Pancreas (tissue), 10 donors: ENCODE data around the gene NSMF. TPM values are rescaled to one million over a fixed set of nuclear protein-coding genes. Genes with fewer than 3 reads are reported as not detected.

ENCODE experiments used
- ATAC-seq, 4 donors: fragments of 200-7000 bp; cut with Tn5 transposase; one replicate each; pipeline versions ENCODE4 v1.8.0 to v1.9.1; 2020; ENCODE audit warnings: mild to moderate bottlenecking in 4 of 4, moderate library complexity in 4 of 4
- DNase-seq, 6 donors: peaks; one replicate each; pipeline ENCODE4 v3.0.0-alpha.2; 2020
- FAIRE-seq: peaks from 2 replicates; lab custom pipeline; 2012; peaks lifted over from hg19 to GRCh38; lab: Jason Lieb, UNC
- H3K27ac ChIP-seq, 4 donors: fragments of 200-600 bp; sonication (generic); 1 replicate in 3 of 4; 2 replicates in 1 of 4; pipeline versions ENCODE4 v1.5.0 to v1.8.0; 2020
- H3K27me3 ChIP-seq, 4 donors: fragments of 200-600 bp; one replicate each; pipeline ENCODE4 v1.8.0; 2021
- H3K36me3 ChIP-seq, 3 donors: fragments of 200-600 bp; sonication (generic) in 1 of 3; one replicate each; pipeline versions ENCODE4 v1.5.0 to v1.8.0; 2020 to 2021
- H3K4me1 ChIP-seq, 3 donors: fragments of 200-600 bp; one replicate each; pipeline ENCODE4 v1.8.0; 2021
- H3K4me3 ChIP-seq, 4 donors: fragments of 200-600 bp; sonication (generic) in 2 of 4; one replicate each; pipeline versions ENCODE4 v1.5.0 to v1.8.0; 2020 to 2021
- H3K9me3 ChIP-seq, 4 donors: fragments of 200-600 bp; one replicate each; pipeline ENCODE4 v1.8.0; 2021
- WGBS, 2 donors: extraction: QIAGEN DNeasy Blood & Tissue Kit; methylation state at CpG; one replicate each; pipeline ENCODE4 v1.1.7; 2013; 5-methylcytosine and 5-hydroxymethylcytosine counted together
- intact Hi-C, 3 donors: fragments of 100-400 bp; cut with DNase I; formaldehyde crosslinking; loops; one replicate each; pipeline versions ENCODE4 v1.11.1 to v1.14.2; 2022
- polyA plus RNA-seq, 2 donors: library from polyadenylated mRNA; stranded (reverse); fragments of 200-250 nt; gene quantifications; one replicate each; pipeline ENCODE4 v1.2.3, GENCODE V29; 2013
- total RNA-seq, 6 donors: library from RNA; stranded (reverse); fragmentation: NEBNext Ultra II Directional in 4 of 6; extraction: Animal tissue kit (Norgen Biotek cat#: 25700) in 4 of 6; gene quantifications; one replicate each; pipeline versions ENCODE4 v1.2.1 to v1.2.4, GENCODE V29; 2021 to 2023
- TF ChIP-seq, protein P1 (sequence below), 4 donors: fragments of 200-600 bp; sonication (generic) in 3 of 4; IDR thresholded peaks; one replicate each; pipeline versions ENCODE4 v1.5.0 to v1.8.0; 2021; ENCODE audit warnings: antibody characterized with exemption in 4 of 4
- donor health status: healthy with polysubstance abuse.
- donor health status: DM: no; HTN: no; CAD: no; lungs with moderate emphysema.
- donor health status: DM: no; HTN: no; CAD: no.
- donor health status: control.
- donor health status: control.
- donor health status: Bipolar disorder and iron deficiency.
- donor health status: DM: yes; HTN: yes; CAD: no.
- donor health status: DM: no; HTN: no; CAD: no.
- donor health status: DM: no; HTN: no; CAD: no.
- donor health status: DM: yes; HTN: yes; CAD: no.

NSMF gene
- total and polyA plus RNA-seq, 8 donors, result 22.0 to 81.0 (median 30.0) TPM

- Histone ChIP-seq H3K36me3 (no peaks in the 10 kb centered on the region), H3K27me3 (no peaks in the 10 kb centered on the region), H3K27ac (peak overlapping the region in 3 of 4 donors; percentile 19 to 81 (median 66)), H3K4me3 (no peak overlapping the region), H3K4me1 (peaks cover 11 to 13% (median 12%) of the 10 kb centered on the region in 3 donors), H3K9me3 (no peaks in the 10 kb centered on the region)
- 36 to 45% methylated on average over 31 to 42 of the region's 42 CpGs for WGBS, 2 donors
- intact Hi-C loops, result no loop called here
- TF ChIP-seq, protein P1, sequence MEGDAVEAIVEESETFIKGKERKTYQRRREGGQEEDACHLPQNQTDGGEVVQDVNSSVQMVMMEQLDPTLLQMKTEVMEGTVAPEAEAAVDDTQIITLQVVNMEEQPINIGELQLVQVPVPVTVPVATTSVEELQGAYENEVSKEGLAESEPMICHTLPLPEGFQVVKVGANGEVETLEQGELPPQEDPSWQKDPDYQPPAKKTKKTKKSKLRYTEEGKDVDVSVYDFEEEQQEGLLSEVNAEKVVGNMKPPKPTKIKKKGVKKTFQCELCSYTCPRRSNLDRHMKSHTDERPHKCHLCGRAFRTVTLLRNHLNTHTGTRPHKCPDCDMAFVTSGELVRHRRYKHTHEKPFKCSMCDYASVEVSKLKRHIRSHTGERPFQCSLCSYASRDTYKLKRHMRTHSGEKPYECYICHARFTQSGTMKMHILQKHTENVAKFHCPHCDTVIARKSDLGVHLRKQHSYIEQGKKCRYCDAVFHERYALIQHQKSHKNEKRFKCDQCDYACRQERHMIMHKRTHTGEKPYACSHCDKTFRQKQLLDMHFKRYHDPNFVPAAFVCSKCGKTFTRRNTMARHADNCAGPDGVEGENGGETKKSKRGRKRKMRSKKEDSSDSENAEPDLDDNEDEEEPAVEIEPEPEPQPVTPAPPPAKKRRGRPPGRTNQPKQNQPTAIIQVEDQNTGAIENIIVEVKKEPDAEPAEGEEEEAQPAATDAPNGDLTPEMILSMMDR (IDR thresholded peaks at IDR 0.05), result no peak
- peak; percentile 88 to 97 (median 94) for DNase-seq
- no peak for FAIRE-seq
- peak; percentile 90 to 96 (median 94) for ATAC-seq
Measured at GRCh38 chr9:137435980-137436760, 23.0 kb downstream of the NSMF start.

- FAIRE-seq (no peak), DNase-seq (peak in 2 of 6 donors; percentile 59 to 63), ATAC-seq (peak; percentile 5 to 18 (median 12))
- intact Hi-C loops, result no loop called here
- H3K4me3 ChIP-seq, result no peak overlapping the region
- WGBS, 2 donors, result 75 to 83% methylated on average over 20 of the region's 20 CpGs
- H3K36me3 ChIP-seq, result no peaks in the 10 kb centered on the region
- no peaks in the 10 kb centered on the region for H3K9me3 ChIP-seq
- TF ChIP-seq, protein P1 (IDR thresholded peaks at IDR 0.05), result no peak
- peak overlapping the region in 3 of 4 donors; percentile 19 to 81 (median 66) for H3K27ac ChIP-seq
- H3K27me3 ChIP-seq, result no peaks in the 10 kb centered on the region
- H3K4me1 ChIP-seq, result peaks cover 11 to 13% (median 12%) of the 10 kb centered on the region in 3 donors
Measured at GRCh38 chr9:137435381-137435891, 23.7 kb downstream of the NSMF start.

GRCh38 chr9:137434498-137435380 lies 24.4 kb downstream of the NSMF start:
- ATAC-seq (no peak), DNase-seq (peak in 3 of 6 donors; percentile 56 to 82 (median 62)), FAIRE-seq (no peak)
- no peaks in the 10 kb centered on the region for H3K27me3 ChIP-seq
- WGBS, 2 donors, result 87 to 89% methylated on average over 42 to 43 of the region's 43 CpGs
- H3K27ac ChIP-seq, result no peak overlapping the region
- intact Hi-C loops, result no loop called here
- no peaks in the 10 kb centered on the region for H3K9me3 ChIP-seq
- no peaks in the 10 kb centered on the region for H3K36me3 ChIP-seq
- H3K4me3 ChIP-seq, result no peak overlapping the region
- TF ChIP-seq, protein P1 (IDR thresholded peaks at IDR 0.05), result no peak
- peaks cover 11 to 13% (median 12%) of the 10 kb centered on the region in 3 donors for H3K4me1 ChIP-seq

- H3K9me3 ChIP-seq, result no peaks in the 10 kb centered on the region
- no peaks in the 10 kb centered on the region for H3K27me3 ChIP-seq
- 87 to 93% methylated on average over 20 to 26 of the region's 26 CpGs for WGBS, 2 donors
- peaks cover 11 to 13% (median 12%) of the 10 kb centered on the region in 3 donors for H3K4me1 ChIP-seq
- no peak overlapping the region for H3K4me3 ChIP-seq
- peak in 2 of 6 donors; percentile 45 to 57 for DNase-seq
- intact Hi-C loops, result no loop called here
- no peak for ATAC-seq
- H3K27ac ChIP-seq, result no peak overlapping the region
- H3K36me3 ChIP-seq, result no peaks in the 10 kb centered on the region
- TF ChIP-seq, protein P1 (IDR thresholded peaks at IDR 0.05), result no peak
- FAIRE-seq, result no peak
Measured at GRCh38 chr9:137433916-137434431, 25.2 kb downstream of the NSMF start.
